HL-60 (cell line): ENCODE results near the gene RRP15.

Experiments used
- DNase-seq, 2 experiments: peaks; one replicate each; pipeline ENCODE4 v3.0.0-alpha.2; 2010 to 2020; ENCODE audit warnings: low read depth in 1 of 2, low spot score in 1 of 2
- H3K27ac ChIP-seq: fragments of 250-450 bp; sonication (Bioruptor Pico); replicated peaks from 2 replicates; pipeline ENCODE4 v1.5.1; 2020; ENCODE audit warnings: mild to moderate bottlenecking, moderate library complexity
- H3K27me3 ChIP-seq: fragments of 250-450 bp; sonication (Bioruptor Pico); 2 replicates; pipeline ENCODE4 v1.5.1; 2021; ENCODE audit warnings: mild to moderate bottlenecking, moderate library complexity; ENCODE audit not compliant: insufficient read depth, poor library complexity, severe bottlenecking
- H3K4me3 ChIP-seq: replicated peaks from 2 replicates; pipeline ENCODE4 v1.5.1; 2011; ENCODE audit warnings: mild to moderate bottlenecking, control low read depth, low read length; ENCODE audit not compliant: insufficient read depth
- CTCF ChIP-seq: IDR thresholded peaks from one replicate; pipeline ENCODE4 v1.5.1; 2011; ENCODE audit warnings: low read length, control low read depth, inconsistent platforms; ENCODE audit not compliant: insufficient read depth
- GABPA ChIP-seq: IDR thresholded peaks from 2 replicates; pipeline ENCODE4 v1.6.1; 2012; ENCODE audit warnings: low read depth
- POLR2AphosphoS5 ChIP-seq: IDR thresholded peaks from 2 replicates; pipeline ENCODE4 v1.6.1; 2012; ENCODE audit warnings: low read depth
- REST ChIP-seq: IDR thresholded peaks from 2 replicates; pipeline ENCODE4 v1.6.1; 2012; ENCODE audit warnings: low read depth; ENCODE audit not compliant: insufficient replicate concordance
- SPI1 ChIP-seq: IDR thresholded peaks from 2 replicates; pipeline ENCODE4 v1.6.1; 2012; ENCODE audit warnings: low read depth, mild to moderate bottlenecking, borderline replicate concordance

RRP15 gene

GRCh38 chr1:218255090-218255489 lies 30.0 kb upstream of the RRP15 start:
- peaks cover 3% of the 10 kb centered on the region for H3K27me3 ChIP-seq
- no peak overlapping the region for H3K27ac ChIP-seq
- TF ChIP-seq REST (no peak), POLR2AphosphoS5 (no peak)
- no peak for DNase-seq
- H3K4me3 ChIP-seq: no peak overlapping the region

GRCh38 chr1:218257371-218257770 lies 27.7 kb upstream of the RRP15 start:
- H3K27me3 ChIP-seq: peaks cover 3% of the 10 kb centered on the region
- TF ChIP-seq CTCF: no peak
- TF ChIP-seq GABPA: no peak
- TF ChIP-seq REST: no peak
- TF ChIP-seq SPI1: no peak
- no peak for TF ChIP-seq POLR2AphosphoS5

GRCh38 chr1:218257971-218258370 lies 27.1 kb upstream of the RRP15 start:
- H3K27me3 ChIP-seq: peaks cover 3% of the 10 kb centered on the region

More at GRCh38 chr1:218257371-218257770, 27.7 kb upstream of the RRP15 start:
- Histone ChIP-seq H3K27ac (no peak overlapping the region), H3K4me3 (no peak overlapping the region)
- no peak for DNase-seq

More at GRCh38 chr1:218257971-218258370, 27.1 kb upstream of the RRP15 start:
- Histone ChIP-seq H3K4me3 (no peak overlapping the region), H3K27ac (no peak overlapping the region)
- no peak for TF ChIP-seq POLR2AphosphoS5
- TF ChIP-seq GABPA: no peak
- no peak for TF ChIP-seq CTCF
- TF ChIP-seq REST: no peak
- no peak for TF ChIP-seq SPI1
- no peak for DNase-seq
